CD4-positive, alpha-beta T cell treated with Interleukin-6 at 100 ng/mL for 8 hours (primary cell): ENCODE data around the gene FAM210A.

ENCODE experiments used
- DNase-seq: peaks from one replicate; pipeline ENCODE4 v3.0.0-alpha.2; 2020; ENCODE audit warnings: mixed read lengths, low spot score

The FAM210A gene

GRCh38 chr18:13646633-13647032 is 79.7 kb downstream of the FAM210A start:
- DNase-seq: no peak

DNA sequence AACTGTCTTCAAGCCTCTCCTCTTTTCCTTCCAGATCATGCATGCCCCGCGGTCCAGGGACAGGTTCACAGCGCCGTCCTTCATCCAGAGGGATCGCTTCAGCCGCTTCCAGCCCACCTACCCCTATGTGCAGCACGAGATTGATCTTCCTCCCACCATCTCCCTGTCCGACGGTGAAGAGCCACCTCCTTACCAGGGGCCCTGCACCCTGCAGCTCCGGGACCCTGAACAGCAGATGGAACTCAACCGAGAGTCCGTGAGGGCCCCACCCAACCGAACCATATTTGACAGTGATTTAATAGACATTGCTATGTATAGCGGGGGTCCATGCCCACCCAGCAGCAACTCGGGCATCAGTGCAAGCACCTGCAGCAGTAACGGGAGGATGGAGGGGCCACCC is 81.3 kb downstream of the FAM210A start:
- DNase-seq: no peak

DNA sequence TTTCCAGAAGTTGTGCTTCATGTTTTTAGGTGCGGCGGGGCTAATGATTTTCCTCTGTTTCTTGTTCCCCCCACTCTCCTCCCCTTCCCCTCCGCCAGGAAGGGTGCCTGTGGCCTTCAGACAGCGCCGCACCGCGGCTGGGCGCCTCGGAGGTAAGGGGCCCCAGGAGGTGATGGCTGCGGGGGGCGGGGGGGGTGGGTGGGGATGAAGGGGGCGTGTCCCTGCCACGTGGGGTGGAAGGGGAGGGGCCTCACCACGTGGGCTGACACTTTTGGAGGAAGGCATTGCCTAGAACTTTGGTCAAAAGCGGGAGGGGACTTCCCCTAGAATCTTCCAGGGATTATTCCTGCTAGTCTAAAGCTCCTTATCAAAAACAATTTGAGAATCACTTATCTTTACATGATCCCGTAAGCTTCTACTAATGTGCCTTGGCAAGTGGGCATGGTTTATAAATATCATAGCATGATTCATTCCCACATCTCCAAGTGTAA is 83.1 kb downstream of the FAM210A start:
- DNase-seq: no peak

- DNase-seq: no peak
These were observed 83.9 kb downstream of the FAM210A start for GRCh38 chr18:13642440-13642827.

GRCh38 chr18:13641551-13642439 is 84.6 kb downstream of the FAM210A start:
- DNase-seq: no peak

DNA sequence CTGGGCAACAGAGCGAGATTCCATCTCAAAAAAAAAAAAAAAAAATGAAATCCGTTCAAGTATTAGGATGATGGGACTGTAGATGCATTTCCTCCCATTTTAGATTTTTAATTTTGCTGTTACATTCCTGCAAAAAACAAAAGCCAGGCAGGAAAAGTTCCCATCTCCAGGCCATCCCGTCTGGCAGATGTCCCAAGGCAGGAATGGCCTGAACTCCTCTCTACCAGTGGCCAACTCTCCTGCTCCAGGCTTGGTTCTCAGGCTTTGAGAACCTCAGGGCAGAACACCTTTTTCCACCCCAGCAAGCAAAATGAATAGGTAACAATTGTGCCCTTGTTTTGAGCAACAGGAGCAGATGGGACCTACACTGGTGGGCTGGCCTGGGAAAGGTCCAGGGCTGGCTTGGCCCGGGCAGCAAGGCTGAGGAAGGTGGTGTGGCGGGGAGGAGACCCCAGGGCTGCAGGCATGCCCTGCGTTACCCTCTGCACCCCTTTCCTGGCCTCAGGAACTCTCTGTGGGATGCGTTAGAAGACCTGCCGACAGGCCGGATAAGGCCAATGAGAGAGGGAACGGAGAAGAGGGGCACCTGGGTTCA is 86.0 kb downstream of the FAM210A start:
- DNase-seq: no peak

DNA sequence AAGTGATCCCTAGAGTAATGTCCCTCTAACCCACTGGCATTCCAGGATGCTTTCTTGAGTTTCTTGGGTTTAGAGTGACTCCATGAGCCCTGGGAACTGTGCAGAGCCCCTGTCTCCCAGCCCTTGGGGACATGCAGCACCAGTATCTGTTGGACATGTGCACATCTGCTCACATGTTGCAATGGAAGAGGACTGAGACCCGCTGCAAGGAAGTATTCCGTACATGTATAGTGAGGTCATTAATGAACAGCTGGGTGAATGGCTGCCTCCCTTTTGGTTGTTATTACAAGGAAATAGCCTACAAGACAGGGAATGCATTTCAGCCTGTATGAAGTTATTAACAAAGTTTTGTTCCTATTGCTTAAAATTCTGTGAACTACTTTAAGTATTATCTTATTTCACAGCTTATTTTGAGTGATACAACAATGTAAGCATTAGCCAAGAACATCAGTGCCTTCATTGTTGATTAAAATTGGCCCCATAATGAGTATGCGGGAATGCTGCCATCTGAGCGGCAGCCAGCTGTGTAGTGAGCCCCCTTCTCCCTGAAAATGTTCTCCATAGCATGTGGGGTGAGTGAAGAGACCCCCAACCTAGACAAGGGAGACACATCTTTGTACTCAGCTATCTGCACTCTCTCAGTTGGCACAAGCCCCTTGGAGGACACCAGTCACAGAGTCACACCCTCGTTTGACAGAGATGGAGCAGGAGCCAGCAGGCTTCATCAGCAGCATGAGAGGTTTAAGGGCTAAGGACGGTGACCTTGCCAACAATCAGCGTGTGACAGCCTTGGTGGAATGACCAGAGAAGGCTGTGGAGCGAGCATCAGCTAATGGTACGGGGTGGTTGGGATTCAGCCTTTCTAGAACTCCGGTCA is 87.4 kb downstream of the FAM210A start:
- no peak for DNase-seq

- no peak for DNase-seq
These were observed 91.3 kb downstream of the FAM210A start for GRCh38 chr18:13635046-13635445.

GRCh38 chr18:13633700-13634099 is 92.7 kb downstream of the FAM210A start:
- DNase-seq: no peak

- DNase-seq: no peak
These were observed 95.6 kb downstream of the FAM210A start for GRCh38 chr18:13630716-13631268.

DNA sequence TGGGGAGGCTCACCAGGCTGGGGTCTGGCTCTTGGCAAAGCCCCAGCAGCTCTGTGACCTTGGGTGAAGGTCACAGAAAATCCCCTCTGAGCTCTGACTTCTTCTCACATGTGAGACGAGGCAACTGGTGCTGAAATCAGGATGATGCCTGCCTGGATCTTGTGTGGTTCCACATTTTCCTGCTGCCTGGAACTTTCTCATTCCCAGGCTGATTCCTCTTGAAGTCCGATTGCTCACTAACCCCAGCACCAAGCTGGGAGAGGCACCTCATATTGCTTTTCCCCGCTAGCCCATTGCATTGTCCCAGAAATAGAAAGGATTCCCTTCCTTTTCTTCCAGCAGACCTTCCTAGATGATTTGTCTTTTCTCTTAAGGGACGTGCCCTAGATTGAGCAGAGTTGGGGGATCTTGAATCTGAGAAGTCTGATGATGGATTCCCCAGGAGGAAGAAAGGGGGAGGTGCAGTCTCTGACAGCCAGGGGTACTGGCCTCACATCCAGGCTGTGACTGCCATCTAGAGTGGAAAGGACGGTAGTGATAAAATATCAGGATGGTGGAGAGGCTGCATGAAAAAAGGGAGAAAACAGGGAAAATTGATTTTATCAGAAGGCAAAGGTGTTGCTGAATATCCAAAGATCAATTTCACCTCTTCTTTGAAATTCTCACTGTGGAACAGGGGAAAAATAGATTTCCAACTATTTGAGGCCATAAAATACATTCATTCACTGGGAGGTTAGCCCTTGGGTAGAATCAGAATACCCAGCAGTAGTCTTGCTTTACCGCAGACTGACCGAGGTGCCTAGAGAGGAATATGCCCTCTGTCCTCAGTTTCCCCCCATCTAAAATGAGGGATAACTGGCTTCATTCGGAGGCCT is 96.3 kb downstream of the FAM210A start:
- DNase-seq: peak; percentile 48

GRCh38 chr18:13628211-13628610 is 98.1 kb downstream of the FAM210A start:
- no peak for DNase-seq

DNA sequence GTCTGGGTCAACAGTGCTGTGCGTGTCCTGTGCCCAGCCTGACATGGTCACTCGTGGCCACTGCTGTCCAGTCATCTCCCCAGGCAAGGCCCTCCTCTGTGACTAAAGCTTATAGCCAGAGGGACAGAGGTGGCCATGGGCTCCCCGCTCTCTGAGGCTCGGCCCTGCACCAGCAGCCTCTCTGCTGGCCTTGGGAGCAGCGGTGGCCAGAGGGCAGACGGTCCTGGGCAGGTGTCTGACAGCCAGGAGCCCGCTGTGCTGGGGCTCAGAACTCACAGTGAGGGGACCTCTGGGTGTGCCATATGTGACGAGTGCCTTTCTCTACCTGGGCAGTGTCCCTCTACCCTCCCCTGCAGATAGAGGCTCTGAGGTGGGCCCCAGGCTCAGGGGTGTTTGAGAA is 98.7 kb downstream of the FAM210A start:
- DNase-seq: no peak

DNA sequence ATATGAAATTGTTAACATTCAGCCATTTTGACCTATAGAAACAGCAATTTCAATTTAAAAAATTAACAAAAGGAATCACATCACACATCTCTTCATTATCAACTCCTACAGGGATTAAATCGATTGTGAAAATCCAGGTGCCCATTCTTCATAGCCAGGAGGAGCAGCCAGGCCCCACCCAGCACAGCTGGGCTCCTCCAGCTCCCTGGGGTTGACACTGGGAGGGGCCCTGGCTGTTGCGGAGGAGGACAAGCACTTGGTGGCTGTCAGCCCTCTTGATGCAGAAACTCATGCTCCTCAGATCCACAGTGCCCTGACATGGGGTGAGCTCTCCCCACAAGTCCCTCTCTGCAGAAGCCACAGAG is 99.8 kb downstream of the FAM210A start:
- DNase-seq: no peak

DNA sequence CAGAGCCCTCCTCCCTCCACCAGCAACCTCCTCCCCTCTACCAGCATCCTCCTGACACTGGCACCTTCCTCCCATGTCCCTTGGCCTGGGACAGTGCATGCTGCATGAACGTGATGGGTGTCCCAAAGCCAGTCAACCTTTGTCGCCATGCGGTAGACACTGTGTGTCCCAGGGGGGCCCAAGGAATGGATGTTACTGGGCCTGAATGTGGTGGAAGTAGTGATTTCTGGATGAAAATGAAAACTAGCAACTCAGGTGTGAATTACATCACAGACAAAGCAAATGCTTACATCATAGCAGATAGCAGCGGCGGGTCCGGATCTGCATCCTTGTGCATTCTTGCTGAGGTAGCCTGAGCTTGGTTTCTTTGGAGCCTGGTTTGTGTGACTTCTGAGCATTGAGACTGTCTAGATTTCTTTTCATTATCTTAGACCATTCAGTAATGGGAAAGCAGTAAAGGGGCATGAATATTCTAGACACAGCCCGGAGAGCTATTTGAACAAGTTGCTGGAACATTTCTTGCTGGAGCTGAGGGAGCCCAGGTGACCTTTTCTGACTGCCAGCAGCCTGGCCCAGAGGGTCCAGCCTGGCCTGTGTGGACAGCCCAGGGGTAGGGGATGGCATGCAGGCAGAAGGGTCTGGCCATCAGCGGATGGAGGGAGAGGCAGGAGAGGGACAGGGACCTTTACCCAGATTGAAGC is 100.4 kb downstream of the FAM210A start:
- DNase-seq: no peak

DNA sequence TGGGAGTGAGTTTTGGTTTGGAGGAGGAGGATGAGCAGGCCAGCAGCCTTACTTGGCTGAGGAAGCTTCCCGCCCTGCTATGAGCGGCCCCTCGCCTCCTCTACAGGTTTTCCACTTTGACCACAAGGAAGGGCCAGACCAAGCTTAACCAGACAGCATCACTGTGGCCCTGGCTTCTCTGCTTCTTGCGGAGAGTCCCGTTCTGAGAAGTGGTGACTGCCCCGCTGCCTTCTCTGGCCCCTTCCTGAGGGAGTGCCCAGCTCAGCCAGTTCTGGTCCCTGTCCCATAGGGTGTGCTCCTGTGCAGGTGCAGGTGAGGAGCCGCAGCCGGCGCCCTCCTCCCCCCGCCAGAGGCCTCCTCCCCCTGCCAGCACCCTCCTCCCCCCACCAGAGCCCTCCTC is 101.0 kb downstream of the FAM210A start:
- DNase-seq: no peak

DNA sequence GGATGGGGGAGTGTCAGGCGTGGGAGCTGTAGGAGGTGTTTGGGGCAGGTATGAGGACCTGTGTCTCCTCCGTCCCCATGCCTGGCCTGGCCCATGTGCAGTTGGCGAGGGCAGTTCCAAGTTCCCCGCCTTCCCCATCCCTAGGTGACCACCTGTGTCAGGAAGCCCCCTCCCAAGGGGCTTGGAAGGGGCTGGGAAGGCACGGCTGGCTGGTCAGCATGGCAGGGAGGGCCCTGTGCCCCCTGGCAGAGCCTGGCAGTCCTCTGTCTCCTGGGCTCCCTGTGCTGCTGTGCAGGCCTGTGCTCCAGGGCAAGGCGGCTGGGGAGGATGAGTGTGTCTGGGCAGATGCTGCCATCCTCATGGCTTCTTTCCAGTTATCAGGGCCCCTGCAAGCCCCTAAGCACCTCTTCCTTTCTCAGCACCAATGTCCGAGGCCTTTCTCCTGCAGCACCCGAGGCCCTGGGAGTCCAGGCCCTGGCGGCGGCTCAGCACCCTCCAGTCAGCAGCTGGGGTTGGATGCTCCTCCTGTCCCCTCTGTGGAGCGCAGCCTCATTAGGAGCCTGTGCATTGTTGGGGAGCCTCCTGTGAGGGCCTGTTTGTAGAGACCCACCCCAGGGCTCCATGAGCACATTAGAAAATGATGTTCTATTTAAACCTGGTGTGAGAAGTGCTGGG is 101.7 kb downstream of the FAM210A start:
- DNase-seq: no peak

DNA sequence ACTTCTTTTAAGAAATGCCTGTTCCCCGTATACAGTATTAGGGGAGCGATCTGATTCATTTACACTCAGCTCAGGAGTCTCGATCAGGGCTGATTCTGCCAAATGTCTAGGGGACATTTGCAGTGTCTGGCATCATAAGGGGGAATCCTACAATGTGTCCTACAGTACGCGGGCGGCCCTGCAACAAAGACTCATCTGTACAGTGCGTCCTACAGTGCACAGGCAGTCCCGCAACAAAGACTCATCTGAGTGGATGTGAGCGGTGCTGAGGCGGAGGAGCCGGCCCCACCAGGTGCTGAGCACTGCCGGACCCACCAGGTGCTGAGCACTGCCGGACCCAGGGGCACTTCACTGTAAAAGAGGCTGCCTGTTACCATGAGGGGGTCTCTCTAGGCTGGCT is 102.5 kb downstream of the FAM210A start:
- no peak for DNase-seq

DNA sequence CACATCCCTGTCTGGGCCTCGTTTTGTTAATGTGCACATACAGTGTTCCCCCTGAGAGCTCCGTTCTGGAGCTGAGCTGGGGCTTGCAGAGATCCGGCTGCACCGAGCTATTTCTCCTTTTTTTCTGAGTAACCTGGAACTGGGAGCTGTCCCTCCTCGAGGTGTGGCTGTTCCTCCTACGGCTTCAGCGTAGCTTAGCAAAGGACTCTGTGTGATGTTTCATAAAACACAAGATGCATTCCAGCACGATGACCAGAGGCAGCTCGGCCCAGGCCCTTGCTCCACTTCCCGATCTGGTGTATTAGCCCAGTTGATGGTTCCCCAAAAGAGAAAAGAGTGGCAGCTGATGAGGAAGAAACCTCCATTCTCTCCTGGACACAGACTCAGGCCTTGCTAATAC is 103.0 kb downstream of the FAM210A start:
- DNase-seq: no peak

GRCh38 chr18:13622751-13623150 is 103.6 kb downstream of the FAM210A start:
- DNase-seq: no peak
